PFSK-1 (cell line): ENCODE measurements around the gene SLIT2.

Experiments
- FOXP2 ChIP-seq: optimal IDR thresholded peaks from 2 replicates; pipeline ENCODE3; 2011; ENCODE audit warnings: borderline replicate concordance, control low read depth, inconsistent platforms; ENCODE audit not compliant: insufficient read depth; ENCODE audit errors: extremely low read length, extremely low read depth
- POLR2AphosphoS5 ChIP-seq: IDR thresholded peaks from 2 replicates; pipeline ENCODE4 v1.6.1; 2012; ENCODE audit warnings: low read depth, mild to moderate bottlenecking, control low read depth, low read length, moderate library complexity
- SIN3A ChIP-seq: IDR thresholded peaks from 2 replicates; pipeline ENCODE4 v1.6.1; 2012; ENCODE audit warnings: mild to moderate bottlenecking, low read length, moderate library complexity, borderline replicate concordance; ENCODE audit not compliant: insufficient read depth
- TAF1 ChIP-seq: IDR thresholded peaks from 2 replicates; pipeline ENCODE4 v1.6.1; 2012; ENCODE audit warnings: low read length, control low read depth, borderline replicate concordance; ENCODE audit not compliant: insufficient read depth
- TF ChIP-seq, protein P1 (sequence below), 2 experiments: IDR thresholded peaks; 2 replicates each; pipeline versions ENCODE4 v1.6.1 to v1.8.0; 2011 to 2012; ENCODE audit warnings: low read depth in 2 of 2, low read length in 2 of 2, control low read depth in 1 of 2, inconsistent platforms in 1 of 2, mild to moderate bottlenecking in 1 of 2, moderate library complexity in 1 of 2; ENCODE audit not compliant: insufficient read depth in 1 of 2

The SLIT2 gene

GRCh38 chr4:20264688-20265087 lies 13.0 kb downstream of the SLIT2 start:
- TF ChIP-seq SIN3A (no peak), FOXP2 (no peak), TAF1 (no peak), POLR2AphosphoS5 (no peak)
- TF ChIP-seq, protein P1, sequence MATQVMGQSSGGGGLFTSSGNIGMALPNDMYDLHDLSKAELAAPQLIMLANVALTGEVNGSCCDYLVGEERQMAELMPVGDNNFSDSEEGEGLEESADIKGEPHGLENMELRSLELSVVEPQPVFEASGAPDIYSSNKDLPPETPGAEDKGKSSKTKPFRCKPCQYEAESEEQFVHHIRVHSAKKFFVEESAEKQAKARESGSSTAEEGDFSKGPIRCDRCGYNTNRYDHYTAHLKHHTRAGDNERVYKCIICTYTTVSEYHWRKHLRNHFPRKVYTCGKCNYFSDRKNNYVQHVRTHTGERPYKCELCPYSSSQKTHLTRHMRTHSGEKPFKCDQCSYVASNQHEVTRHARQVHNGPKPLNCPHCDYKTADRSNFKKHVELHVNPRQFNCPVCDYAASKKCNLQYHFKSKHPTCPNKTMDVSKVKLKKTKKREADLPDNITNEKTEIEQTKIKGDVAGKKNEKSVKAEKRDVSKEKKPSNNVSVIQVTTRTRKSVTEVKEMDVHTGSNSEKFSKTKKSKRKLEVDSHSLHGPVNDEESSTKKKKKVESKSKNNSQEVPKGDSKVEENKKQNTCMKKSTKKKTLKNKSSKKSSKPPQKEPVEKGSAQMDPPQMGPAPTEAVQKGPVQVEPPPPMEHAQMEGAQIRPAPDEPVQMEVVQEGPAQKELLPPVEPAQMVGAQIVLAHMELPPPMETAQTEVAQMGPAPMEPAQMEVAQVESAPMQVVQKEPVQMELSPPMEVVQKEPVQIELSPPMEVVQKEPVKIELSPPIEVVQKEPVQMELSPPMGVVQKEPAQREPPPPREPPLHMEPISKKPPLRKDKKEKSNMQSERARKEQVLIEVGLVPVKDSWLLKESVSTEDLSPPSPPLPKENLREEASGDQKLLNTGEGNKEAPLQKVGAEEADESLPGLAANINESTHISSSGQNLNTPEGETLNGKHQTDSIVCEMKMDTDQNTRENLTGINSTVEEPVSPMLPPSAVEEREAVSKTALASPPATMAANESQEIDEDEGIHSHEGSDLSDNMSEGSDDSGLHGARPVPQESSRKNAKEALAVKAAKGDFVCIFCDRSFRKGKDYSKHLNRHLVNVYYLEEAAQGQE (IDR thresholded peaks at IDR 0.05; ENCODE audit: insufficient read depth in 1 of 2, low read depth in 2 of 2, low read length in 2 of 2), result no peak

- TF ChIP-seq, protein P1 (IDR thresholded peaks at IDR 0.05; ENCODE audit: insufficient read depth in 1 of 2, low read depth in 2 of 2, low read length in 2 of 2), result no peak
- TF ChIP-seq POLR2AphosphoS5, result no peak
- TF ChIP-seq FOXP2, result no peak
- TF ChIP-seq TAF1, result no peak
- TF ChIP-seq SIN3A, result no peak
Measured at GRCh38 chr4:20265726-20266125, 14.0 kb downstream of the SLIT2 start.

DNA sequence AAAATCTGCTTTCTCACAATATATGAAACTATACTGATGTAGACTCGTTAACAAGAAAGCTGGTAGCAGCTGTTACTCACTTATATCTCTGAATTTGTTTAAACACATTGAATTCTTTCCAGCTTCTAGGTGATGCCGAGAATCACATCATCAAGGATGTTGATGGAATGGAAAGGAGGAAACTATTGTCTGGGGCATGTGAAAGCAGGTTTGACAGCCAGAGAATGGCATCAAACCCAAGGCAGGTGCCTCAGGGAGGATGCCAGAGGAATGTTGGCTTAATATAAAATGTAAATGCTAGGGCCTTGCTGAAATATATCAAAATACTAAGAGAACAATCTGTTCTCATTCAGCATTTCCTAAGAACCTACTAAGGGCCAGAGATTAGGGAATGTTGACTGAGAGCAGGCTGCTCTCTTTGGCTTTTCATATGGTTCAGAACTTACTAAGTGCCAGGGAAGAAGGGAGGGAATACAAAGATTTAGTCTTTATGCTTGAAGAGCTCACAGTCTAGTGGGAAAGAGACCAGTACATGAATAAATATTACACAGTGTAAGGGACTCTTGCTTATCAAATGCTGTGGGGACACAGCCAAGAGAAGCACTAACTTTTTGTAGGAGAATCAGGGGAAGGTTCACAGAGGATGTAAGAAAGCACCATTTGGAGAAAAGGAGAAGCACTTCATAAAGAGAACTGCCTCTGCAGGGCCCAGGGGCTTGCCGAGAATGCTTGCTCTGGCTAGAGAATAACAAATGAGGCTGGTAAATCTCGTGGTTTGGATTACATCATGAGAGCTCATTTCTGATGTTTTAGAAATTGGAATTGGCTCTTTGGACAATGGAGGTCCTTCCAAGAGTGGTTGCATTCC lies 14.7 kb downstream of the SLIT2 start:
- TF ChIP-seq FOXP2 (no peak), SIN3A (no peak)

DNA sequence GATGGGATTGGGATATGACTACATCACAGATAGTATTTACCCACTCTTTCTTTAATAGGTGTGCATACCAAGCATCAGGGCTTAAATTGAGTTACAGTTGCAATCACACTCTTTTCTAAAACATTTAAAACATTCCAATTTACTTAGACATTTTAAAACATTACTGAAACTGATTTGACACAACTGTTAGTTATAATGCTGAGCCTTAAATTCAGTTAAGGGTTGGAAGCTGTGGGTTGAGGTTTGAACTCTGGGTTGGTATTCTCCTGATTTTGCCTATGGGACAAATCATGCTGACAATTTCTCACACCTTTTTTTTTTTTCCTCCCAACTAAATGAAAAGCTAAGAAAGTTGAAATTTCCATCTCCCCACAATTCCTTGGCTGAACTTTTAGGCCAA lies 16.3 kb downstream of the SLIT2 start:
- TF ChIP-seq, protein P1 (IDR thresholded peaks at IDR 0.05; ENCODE audit: insufficient read depth in 1 of 2, low read depth in 2 of 2, low read length in 2 of 2), result no peak
- no peak for TF ChIP-seq POLR2AphosphoS5
- TF ChIP-seq SIN3A, result no peak
- no peak for TF ChIP-seq TAF1
- no peak for TF ChIP-seq FOXP2

DNA sequence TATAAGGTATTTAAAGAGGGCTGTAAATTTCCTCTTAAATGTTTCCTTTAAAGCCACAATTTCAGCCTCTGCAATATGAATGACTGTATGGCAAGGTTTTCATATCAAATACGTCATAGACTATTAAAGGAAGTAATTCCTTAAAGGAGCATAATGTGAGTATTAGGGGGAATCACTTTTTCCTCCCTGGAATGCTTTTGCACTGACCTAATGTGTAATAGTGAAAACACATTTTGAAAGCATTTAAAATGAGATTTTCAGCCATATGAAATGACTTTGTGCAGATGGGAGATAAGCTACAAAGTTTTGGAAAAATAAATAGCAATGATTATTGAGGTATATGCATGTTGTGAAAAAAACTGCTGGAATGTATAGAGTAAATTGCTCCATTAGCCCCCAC lies 17.6 kb downstream of the SLIT2 start:
- TF ChIP-seq, protein P1 (IDR thresholded peaks at IDR 0.05; ENCODE audit: insufficient read depth in 1 of 2, low read depth in 2 of 2, low read length in 2 of 2), result no peak
- TF ChIP-seq TAF1 (no peak), POLR2AphosphoS5 (no peak), FOXP2 (no peak), SIN3A (no peak)
